HepG2 (cell line): ENCODE results near the gene COX4I2. TPM values are rescaled to one million over a fixed set of nuclear protein-coding genes. Genes with fewer than 3 reads are reported as not detected.

Experiments
- ASH2L ChIP-seq: fragments of 300-600, 200-600 bp; sonication (generic); IDR thresholded peaks from 2 replicates; pipeline ENCODE4 v1.7.0; 2017; ENCODE audit warnings: low read depth, mild to moderate bottlenecking, moderate library complexity, mixed read lengths, low read length; ENCODE audit not compliant: insufficient read length
- CENPX ChIP-seq: sonication (generic); formaldehyde crosslinking; IDR thresholded peaks from 2 replicates; pipeline ENCODE4 v1.9.0; 2021; ENCODE audit warnings: mild to moderate bottlenecking, missing genetic modification reagents, moderate library complexity
- DNMT1 ChIP-seq: sonication (generic); formaldehyde crosslinking; IDR thresholded peaks from 2 replicates; pipeline ENCODE4 v1.5.1; 2020; ENCODE audit warnings: mild to moderate bottlenecking, missing genetic modification reagents
- FLYWCH1 ChIP-seq: sonication (generic); formaldehyde crosslinking; IDR thresholded peaks from 2 replicates; pipeline ENCODE4 v1.8.1; 2023; ENCODE audit warnings: mild to moderate bottlenecking, missing genetic modification reagents
- HNRNPLL ChIP-seq: fragments of 200-400 bp; formaldehyde crosslinking; IDR thresholded peaks from 2 replicates; pipeline ENCODE4 v1.6.1; 2017; ENCODE audit warnings: mild to moderate bottlenecking, low read depth, low read length; ENCODE audit not compliant: poor library complexity, severe bottlenecking
- SP4 ChIP-seq: sonication (generic); formaldehyde crosslinking; IDR thresholded peaks from 2 replicates; pipeline ENCODE4 v1.8.1; 2023; ENCODE audit warnings: mild to moderate bottlenecking, missing genetic modification reagents
- ZMYM4 ChIP-seq: sonication (generic); formaldehyde crosslinking; IDR thresholded peaks from 2 replicates; pipeline ENCODE4 v1.8.1; 2023; ENCODE audit warnings: mild to moderate bottlenecking, missing genetic modification reagents
- ZNF17 ChIP-seq: sonication (generic); formaldehyde crosslinking; IDR thresholded peaks from 2 replicates; pipeline ENCODE4 v1.5.0; 2020; ENCODE audit warnings: mild to moderate bottlenecking, missing genetic modification reagents
- ZNF558 ChIP-seq: sonication (generic); formaldehyde crosslinking; IDR thresholded peaks from 2 replicates; pipeline ENCODE4 v1.9.0; 2022; ENCODE audit warnings: mild to moderate bottlenecking, missing genetic modification reagents, borderline replicate concordance
- ZNF75D ChIP-seq: sonication (generic); formaldehyde crosslinking; IDR thresholded peaks from 2 replicates; pipeline ENCODE4 v1.8.1; 2023; ENCODE audit warnings: missing genetic modification reagents, mild to moderate bottlenecking, borderline replicate concordance
- ZNF775 ChIP-seq: sonication (generic); formaldehyde crosslinking; IDR thresholded peaks from 2 replicates; pipeline ENCODE4 v1.4.0; 2020; ENCODE audit warnings: missing genetic modification reagents, mild to moderate bottlenecking, moderate library complexity, borderline replicate concordance
- polyA plus RNA-seq, 8 experiments: library from polyadenylated mRNA; depleted of rRNA in 3 of 8; stranded (reverse) in 7 of 8; unstranded in 1 of 8; fragments of >200 nt; fragmentation: Illumina TruSeq in 4 of 8; extraction: Trizol in 4 of 8; gene quantifications; 2 replicates each; pipeline versions ENCODE4 v1.2.1 to v1.2.3, GENCODE V29; 2011 to 2016; ENCODE audit warnings: low read depth in 4 of 8, missing spikeins in 1 of 8, mixed read lengths in 1 of 8; ENCODE audit not compliant: insufficient read depth in 1 of 8
- total RNA-seq, 5 experiments: library from RNA; depleted of rRNA; stranded (reverse); fragments of >200 nt; fragmentation: Illumina TruSeq; extraction: Trizol; gene quantifications; 2 replicates each; pipeline ENCODE4 v1.2.3, GENCODE V29; 2016; ENCODE audit warnings: low read depth in 1 of 5
- TF ChIP-seq, protein P1 (sequence below): sonication (generic); formaldehyde crosslinking; IDR thresholded peaks from 2 replicates; pipeline ENCODE4 v1.5.0; 2020; ENCODE audit warnings: mild to moderate bottlenecking, low read depth, missing genetic modification reagents, borderline replicate concordance
- TF ChIP-seq, protein P2 (sequence below): sonication (generic); formaldehyde crosslinking; IDR thresholded peaks from 2 replicates; pipeline ENCODE4 v1.5.0; 2020; ENCODE audit warnings: mild to moderate bottlenecking, missing genetic modification reagents, borderline replicate concordance
- TF ChIP-seq, protein P3 (sequence below): sonication (generic); formaldehyde crosslinking; IDR thresholded peaks from 2 replicates; pipeline ENCODE4 v1.4.0; 2020; ENCODE audit warnings: missing genetic modification reagents, borderline replicate concordance
- TF ChIP-seq, protein P4 (sequence below): IDR thresholded peaks from 2 replicates; pipeline ENCODE4 v1.6.1; 2016

Gene COX4I2
- total and polyA plus RNA-seq, 2 of the 13 experiments (the other 11 are each of a cell fraction or from before 2014, with no cell fraction given), result 1.1 TPM; not detected in 1

DNA sequence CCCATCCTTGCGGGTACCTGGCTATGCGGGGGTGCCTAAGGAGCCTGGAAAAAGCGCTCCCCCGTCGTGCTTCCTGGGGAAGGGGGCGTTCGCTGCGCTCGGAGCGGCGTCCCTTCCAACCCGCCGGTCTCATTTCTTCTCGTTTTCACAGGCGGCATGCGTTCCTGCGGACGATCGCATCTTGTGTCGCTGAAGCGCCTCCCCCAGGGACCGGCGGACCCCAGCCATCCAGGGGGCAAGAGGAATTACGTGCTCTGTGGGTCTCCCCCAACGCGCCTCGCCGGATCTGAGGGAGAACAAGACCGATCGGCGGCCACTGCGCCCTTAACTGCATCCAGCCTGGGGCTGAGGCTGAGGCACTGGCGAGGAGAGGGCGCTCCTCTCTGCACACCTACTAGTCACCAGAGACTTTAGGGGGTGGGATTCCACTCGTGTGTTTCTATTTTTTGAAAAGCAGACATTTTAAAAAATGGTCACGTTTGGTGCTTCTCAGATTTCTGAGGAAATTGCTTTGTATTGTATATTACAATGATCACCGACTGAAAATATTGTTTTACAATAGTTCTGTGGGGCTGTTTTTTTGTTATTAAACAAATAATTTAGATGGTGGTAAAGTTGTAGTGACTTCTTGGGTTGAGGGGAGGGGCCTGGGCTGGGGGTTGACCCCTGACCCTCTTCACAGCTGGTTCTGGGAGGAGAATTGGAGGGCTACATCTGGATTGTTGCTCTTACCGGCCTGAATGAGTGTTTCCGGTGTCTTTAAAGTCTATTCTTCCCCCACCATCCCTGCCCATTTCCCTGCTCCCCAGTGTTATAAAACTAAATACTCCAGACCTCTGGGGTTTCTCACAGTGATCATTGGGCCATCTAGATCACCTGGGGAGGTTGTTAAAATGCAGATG, 31.6 kb upstream of the COX4I2 start (continued):
- TF ChIP-seq ZMYM4 (CRISPR knock-in tag), result no peak
- no peak for TF ChIP-seq SP4 (CRISPR knock-in tag)
- TF ChIP-seq ZNF75D (CRISPR knock-in tag), result no peak
- TF ChIP-seq, protein P1, sequence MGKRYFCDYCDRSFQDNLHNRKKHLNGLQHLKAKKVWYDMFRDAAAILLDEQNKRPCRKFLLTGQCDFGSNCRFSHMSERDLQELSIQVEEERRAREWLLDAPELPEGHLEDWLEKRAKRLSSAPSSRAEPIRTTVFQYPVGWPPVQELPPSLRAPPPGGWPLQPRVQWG (CRISPR knock-in tag), result no peak
- no peak for TF ChIP-seq CENPX
- TF ChIP-seq DNMT1 (CRISPR knock-in tag), result no peak; the same call in 1 of the 2 replicates
- TF ChIP-seq ZNF775 (CRISPR knock-in tag), result no peak
- TF ChIP-seq, protein P2, sequence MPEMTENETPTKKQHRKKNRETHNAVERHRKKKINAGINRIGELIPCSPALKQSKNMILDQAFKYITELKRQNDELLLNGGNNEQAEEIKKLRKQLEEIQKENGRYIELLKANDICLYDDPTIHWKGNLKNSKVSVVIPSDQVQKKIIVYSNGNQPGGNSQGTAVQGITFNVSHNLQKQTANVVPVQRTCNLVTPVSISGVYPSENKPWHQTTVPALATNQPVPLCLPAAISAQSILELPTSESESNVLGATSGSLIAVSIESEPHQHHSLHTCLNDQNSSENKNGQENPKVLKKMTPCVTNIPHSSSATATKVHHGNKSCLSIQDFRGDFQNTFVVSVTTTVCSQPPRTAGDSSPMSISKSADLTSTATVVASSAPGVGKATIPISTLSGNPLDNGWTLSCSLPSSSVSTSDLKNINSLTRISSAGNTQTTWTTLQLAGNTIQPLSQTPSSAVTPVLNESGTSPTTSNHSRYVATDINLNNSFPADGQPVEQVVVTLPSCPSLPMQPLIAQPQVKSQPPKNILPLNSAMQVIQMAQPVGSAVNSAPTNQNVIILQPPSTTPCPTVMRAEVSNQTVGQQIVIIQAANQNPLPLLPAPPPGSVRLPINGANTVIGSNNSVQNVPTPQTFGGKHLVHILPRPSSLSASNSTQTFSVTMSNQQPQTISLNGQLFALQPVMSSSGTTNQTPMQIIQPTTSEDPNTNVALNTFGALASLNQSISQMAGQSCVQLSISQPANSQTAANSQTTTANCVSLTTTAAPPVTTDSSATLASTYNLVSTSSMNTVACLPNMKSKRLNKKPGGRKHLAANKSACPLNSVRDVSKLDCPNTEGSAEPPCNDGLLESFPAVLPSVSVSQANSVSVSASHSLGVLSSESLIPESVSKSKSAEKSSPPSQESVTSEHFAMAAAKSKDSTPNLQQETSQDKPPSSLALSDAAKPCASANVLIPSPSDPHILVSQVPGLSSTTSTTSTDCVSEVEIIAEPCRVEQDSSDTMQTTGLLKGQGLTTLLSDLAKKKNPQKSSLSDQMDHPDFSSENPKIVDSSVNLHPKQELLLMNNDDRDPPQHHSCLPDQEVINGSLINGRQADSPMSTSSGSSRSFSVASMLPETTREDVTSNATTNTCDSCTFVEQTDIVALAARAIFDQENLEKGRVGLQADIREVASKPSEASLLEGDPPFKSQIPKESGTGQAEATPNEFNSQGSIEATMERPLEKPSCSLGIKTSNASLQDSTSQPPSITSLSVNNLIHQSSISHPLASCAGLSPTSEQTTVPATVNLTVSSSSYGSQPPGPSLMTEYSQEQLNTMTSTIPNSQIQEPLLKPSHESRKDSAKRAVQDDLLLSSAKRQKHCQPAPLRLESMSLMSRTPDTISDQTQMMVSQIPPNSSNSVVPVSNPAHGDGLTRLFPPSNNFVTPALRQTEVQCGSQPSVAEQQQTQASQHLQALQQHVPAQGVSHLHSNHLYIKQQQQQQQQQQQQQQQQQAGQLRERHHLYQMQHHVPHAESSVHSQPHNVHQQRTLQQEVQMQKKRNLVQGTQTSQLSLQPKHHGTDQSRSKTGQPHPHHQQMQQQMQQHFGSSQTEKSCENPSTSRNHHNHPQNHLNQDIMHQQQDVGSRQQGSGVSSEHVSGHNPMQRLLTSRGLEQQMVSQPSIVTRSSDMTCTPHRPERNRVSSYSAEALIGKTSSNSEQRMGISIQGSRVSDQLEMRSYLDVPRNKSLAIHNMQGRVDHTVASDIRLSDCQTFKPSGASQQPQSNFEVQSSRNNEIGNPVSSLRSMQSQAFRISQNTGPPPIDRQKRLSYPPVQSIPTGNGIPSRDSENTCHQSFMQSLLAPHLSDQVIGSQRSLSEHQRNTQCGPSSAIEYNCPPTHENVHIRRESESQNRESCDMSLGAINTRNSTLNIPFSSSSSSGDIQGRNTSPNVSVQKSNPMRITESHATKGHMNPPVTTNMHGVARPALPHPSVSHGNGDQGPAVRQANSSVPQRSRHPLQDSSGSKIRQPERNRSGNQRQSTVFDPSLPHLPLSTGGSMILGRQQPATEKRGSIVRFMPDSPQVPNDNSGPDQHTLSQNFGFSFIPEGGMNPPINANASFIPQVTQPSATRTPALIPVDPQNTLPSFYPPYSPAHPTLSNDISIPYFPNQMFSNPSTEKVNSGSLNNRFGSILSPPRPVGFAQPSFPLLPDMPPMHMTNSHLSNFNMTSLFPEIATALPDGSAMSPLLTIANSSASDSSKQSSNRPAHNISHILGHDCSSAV (CRISPR knock-in tag), result no peak
- no peak for TF ChIP-seq HNRNPLL
- TF ChIP-seq ASH2L, result peak; percentile 0
- TF ChIP-seq, protein P3, sequence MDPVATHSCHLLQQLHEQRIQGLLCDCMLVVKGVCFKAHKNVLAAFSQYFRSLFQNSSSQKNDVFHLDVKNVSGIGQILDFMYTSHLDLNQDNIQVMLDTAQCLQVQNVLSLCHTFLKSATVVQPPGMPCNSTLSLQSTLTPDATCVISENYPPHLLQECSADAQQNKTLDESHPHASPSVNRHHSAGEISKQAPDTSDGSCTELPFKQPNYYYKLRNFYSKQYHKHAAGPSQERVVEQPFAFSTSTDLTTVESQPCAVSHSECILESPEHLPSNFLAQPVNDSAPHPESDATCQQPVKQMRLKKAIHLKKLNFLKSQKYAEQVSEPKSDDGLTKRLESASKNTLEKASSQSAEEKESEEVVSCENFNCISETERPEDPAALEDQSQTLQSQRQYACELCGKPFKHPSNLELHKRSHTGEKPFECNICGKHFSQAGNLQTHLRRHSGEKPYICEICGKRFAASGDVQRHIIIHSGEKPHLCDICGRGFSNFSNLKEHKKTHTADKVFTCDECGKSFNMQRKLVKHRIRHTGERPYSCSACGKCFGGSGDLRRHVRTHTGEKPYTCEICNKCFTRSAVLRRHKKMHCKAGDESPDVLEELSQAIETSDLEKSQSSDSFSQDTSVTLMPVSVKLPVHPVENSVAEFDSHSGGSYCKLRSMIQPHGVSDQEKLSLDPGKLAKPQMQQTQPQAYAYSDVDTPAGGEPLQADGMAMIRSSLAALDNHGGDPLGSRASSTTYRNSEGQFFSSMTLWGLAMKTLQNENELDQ, result peak; percentile 41; the same call in 1 of the 2 replicates
- TF ChIP-seq ZNF17 (CRISPR knock-in tag), result no peak
- no peak; the same call in 1 of the 2 replicates for TF ChIP-seq ZNF558
- TF ChIP-seq, protein P4, sequence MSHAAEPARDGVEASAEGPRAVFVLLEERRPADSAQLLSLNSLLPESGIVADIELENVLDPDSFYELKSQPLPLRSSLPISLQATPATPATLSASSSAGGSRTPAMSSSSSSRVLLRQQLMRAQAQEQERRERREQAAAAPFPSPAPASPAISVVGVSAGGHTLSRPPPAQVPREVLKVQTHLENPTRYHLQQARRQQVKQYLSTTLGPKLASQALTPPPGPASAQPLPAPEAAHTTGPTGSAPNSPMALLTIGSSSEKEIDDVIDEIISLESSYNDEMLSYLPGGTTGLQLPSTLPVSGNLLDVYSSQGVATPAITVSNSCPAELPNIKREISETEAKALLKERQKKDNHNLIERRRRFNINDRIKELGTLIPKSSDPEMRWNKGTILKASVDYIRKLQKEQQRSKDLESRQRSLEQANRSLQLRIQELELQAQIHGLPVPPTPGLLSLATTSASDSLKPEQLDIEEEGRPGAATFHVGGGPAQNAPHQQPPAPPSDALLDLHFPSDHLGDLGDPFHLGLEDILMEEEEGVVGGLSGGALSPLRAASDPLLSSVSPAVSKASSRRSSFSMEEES, result no peak; the same call in 1 of the 2 replicates
- no peak for TF ChIP-seq FLYWCH1
